ENCODE data around the gene LRRC36. TPM values are rescaled to one million over a fixed set of nuclear protein-coding genes. Genes with fewer than 3 reads are reported as not detected.

LRRC36 gene
- total and polyA plus RNA-seq, 5 donors from 2014 or later = not detected

DNA sequence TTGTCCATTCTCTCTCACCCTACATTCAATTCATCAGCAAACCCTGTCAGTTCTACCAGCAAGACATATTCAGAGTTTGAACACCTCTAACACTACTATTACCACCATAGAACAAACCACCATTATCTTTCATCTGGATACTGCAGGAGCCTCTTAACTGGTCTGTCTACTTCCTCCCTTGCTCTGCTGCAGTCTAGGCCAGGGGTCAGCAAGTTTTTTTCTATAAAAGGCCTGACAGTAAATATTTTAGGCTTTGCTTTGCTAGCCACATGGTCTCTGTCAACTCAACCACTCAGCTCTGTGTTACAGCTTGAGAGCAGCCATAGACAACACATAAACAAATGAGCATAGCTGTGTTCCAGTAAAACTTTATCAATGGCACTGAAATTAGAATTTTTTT lies 13.9 kb upstream of the LRRC36 start:
- ATAC-seq (ENCODE audit: low read depth in 2 of 2) (no peak), DNase-seq (no peak)
- H3K27ac ChIP-seq (ENCODE audit: insufficient read depth, low read length, poor library complexity, severe bottlenecking) = no peak overlapping the region
- H3K27me3 ChIP-seq (ENCODE audit: control insufficient read depth, insufficient read depth, low read length) = no peaks in the 10 kb centered on the region
- peak overlapping the region in 1 of 3 donors; percentile 32 for H3K27ac Mint-ChIP-seq
- H3K27me3 Mint-ChIP-seq = peaks cover 4% of the 10 kb centered on the region
- no peaks in the 10 kb centered on the region for H3K9me3 ChIP-seq (ENCODE audit: control insufficient read depth in 2 of 2, low read length in 2 of 2)
- H3K36me3 Mint-ChIP-seq = no peaks in the 10 kb centered on the region
- no peak overlapping the region for H3K4me3 ChIP-seq (ENCODE audit: low read depth, low read length)
- H3K4me3 Mint-ChIP-seq = no peak overlapping the region
- no peaks in the 10 kb centered on the region for H3K36me3 ChIP-seq (ENCODE audit: control insufficient read depth, insufficient read depth, low read length)
- peaks cover 0 to 13% (median 3%) of the 10 kb centered on the region in 4 donors for H3K4me1 Mint-ChIP-seq
- H3K9me3 Mint-ChIP-seq = peaks cover 0 to 2% (median 0%) of the 10 kb centered on the region in 7 donors
- H3K4me1 ChIP-seq (ENCODE audit: control insufficient read depth, insufficient read depth, low read length, poor library complexity, severe bottlenecking) = no peaks in the 10 kb centered on the region

DNA sequence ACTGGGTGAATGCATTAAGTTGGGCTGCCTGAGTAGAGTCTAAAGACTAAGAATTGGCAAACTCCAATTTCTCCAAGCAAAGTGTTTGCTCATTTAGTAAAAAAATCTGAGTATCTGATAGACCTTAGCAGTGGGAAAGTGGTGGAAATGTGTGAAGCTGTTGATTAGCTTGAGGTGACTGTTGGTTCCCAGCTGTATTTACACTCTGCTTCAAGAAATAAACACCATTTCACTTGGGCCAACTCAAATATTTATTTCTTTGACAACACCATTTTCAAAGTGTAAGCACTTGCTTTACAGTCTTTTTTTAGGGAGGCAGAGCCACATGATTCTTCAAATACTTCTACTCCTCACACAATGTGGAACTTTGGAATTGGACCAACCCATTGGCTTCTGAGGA lies 8.8 kb upstream of the LRRC36 start:
- Mint-ChIP-seq H3K4me1 (no peaks in the 10 kb centered on the region), H3K4me3 (no peak overlapping the region), H3K9me3 (no peaks in the 10 kb centered on the region), H3K27ac (no peak overlapping the region), H3K27me3 (peaks cover 38% of the 10 kb centered on the region), H3K36me3 (no peaks in the 10 kb centered on the region)
- no peaks in the 10 kb centered on the region for H3K36me3 ChIP-seq (ENCODE audit: control insufficient read depth, insufficient read depth, low read length)
- H3K4me3 ChIP-seq (ENCODE audit: low read depth, low read length) = no peak overlapping the region
- no peaks in the 10 kb centered on the region for H3K9me3 ChIP-seq (ENCODE audit: control insufficient read depth in 2 of 2, low read length in 2 of 2)
- DNase-seq (no peak), ATAC-seq (ENCODE audit: low read depth in 2 of 2) (no peak)
- H3K27me3 ChIP-seq (ENCODE audit: control insufficient read depth, insufficient read depth, low read length) = peaks cover 8% of the 10 kb centered on the region
- no peak overlapping the region for H3K27ac ChIP-seq (ENCODE audit: insufficient read depth, low read length, poor library complexity, severe bottlenecking)
- no peaks in the 10 kb centered on the region for H3K4me1 ChIP-seq (ENCODE audit: control insufficient read depth, insufficient read depth, low read length, poor library complexity, severe bottlenecking)

DNA sequence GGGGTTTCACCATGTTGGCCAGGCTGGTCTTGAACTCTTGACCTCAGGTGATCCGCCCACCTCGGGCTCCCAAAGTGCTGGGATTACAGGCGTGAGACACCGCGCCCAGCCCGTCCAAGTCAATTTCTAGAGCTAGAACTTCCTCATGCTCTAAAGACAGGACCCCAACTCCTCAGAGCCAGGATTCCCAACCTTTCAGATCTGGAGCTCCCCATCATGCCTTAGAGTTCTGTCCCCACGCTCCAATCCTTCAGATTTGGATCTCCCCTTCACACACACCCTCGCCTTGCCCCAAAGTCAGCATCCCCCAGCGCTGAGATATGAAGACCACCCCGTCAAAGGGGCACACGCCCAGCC lies 522 bp upstream of the LRRC36 start:
- Histone ChIP-seq H3K4me3 (ENCODE audit: low read depth, low read length) (no peak overlapping the region), H3K27ac (ENCODE audit: insufficient read depth, low read length, poor library complexity, severe bottlenecking) (no peak overlapping the region), H3K36me3 (ENCODE audit: control insufficient read depth, insufficient read depth, low read length) (no peaks in the 10 kb centered on the region), H3K4me1 (ENCODE audit: control insufficient read depth, insufficient read depth, low read length, poor library complexity, severe bottlenecking) (peaks cover 8% of the 10 kb centered on the region), H3K27me3 (ENCODE audit: control insufficient read depth, insufficient read depth, low read length) (peaks cover 23% of the 10 kb centered on the region), H3K9me3 (ENCODE audit: control insufficient read depth in 2 of 2, low read length in 2 of 2) (no peaks in the 10 kb centered on the region)
- peaks cover 77% of the 10 kb centered on the region for H3K27me3 Mint-ChIP-seq
- no peak for ATAC-seq (ENCODE audit: low read depth in 2 of 2)
- H3K4me1 Mint-ChIP-seq = peaks cover 5 to 9% (median 6%) of the 10 kb centered on the region in 4 donors
- no peak for DNase-seq
- no peaks in the 10 kb centered on the region for H3K36me3 Mint-ChIP-seq
- H3K4me3 Mint-ChIP-seq = peak overlapping the region in 3 of 4 donors; percentile 22 to 73 (median 59)
- peaks cover 0 to 3% (median 0%) of the 10 kb centered on the region in 7 donors for H3K9me3 Mint-ChIP-seq
- peak overlapping the region in 2 of 3 donors; percentile 60 to 67 for H3K27ac Mint-ChIP-seq

DNA sequence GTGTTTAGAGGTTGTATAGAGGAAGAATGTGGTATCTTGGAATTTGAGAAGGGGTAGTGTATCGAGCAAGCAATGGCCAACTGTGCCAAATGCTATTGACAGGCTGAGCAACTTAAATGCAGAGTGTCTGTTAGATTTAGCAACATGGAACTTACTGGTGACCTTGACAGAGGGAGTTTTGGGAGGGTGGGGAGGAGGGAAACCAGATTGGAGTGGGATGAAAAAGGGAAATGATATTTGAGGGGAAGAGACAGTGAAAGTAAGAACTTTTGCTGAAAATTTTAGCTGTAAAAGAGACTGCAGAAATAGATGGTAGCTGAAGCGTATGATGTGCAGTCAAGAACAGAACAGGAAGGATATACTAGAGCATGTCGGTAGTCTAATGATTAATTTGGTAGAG lies 1.1 kb downstream of the LRRC36 start:
- H3K36me3 Mint-ChIP-seq = no peaks in the 10 kb centered on the region
- peaks cover 0 to 3% (median 0%) of the 10 kb centered on the region in 7 donors for H3K9me3 Mint-ChIP-seq
- H3K27me3 Mint-ChIP-seq = peaks cover 70% of the 10 kb centered on the region

DNA sequence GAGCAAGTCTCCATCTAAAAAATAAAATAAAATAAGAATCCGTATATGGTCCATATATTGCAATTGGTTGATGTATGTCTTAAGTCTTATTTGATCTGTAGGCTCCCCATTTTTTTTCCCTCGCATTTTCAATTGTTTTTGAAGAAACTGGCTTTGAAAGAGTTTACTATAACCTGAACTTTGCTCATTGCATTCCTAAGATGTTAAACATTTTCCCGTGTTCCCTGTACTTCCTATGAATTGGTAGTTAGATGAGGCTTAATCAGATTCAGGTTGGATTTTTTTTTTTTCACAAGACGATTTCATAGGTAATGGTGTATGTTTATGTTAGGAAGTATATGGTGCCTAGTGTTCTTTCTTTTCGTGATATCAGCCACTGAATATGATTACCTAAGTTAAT lies 3.3 kb downstream of the LRRC36 start:
- DNase-seq = no peak
- ATAC-seq (ENCODE audit: low read depth in 2 of 2) = no peak
- no peaks in the 10 kb centered on the region for H3K36me3 ChIP-seq (ENCODE audit: control insufficient read depth, insufficient read depth, low read length)
- peaks cover 0 to 9% (median 4%) of the 10 kb centered on the region in 4 donors for H3K4me1 Mint-ChIP-seq
- no peak overlapping the region for H3K27ac ChIP-seq (ENCODE audit: insufficient read depth, low read length, poor library complexity, severe bottlenecking)
- peaks cover 8% of the 10 kb centered on the region for H3K4me1 ChIP-seq (ENCODE audit: control insufficient read depth, insufficient read depth, low read length, poor library complexity, severe bottlenecking)
- H3K9me3 Mint-ChIP-seq = peaks cover 0 to 11% (median 0%) of the 10 kb centered on the region in 7 donors
- H3K9me3 ChIP-seq (ENCODE audit: control insufficient read depth in 2 of 2, low read length in 2 of 2) = no peaks in the 10 kb centered on the region
- H3K27ac Mint-ChIP-seq = no peak overlapping the region
- H3K4me3 Mint-ChIP-seq = no peak overlapping the region
- H3K4me3 ChIP-seq (ENCODE audit: low read depth, low read length) = no peak overlapping the region
- no peaks in the 10 kb centered on the region for H3K36me3 Mint-ChIP-seq
- peaks cover 7% of the 10 kb centered on the region for H3K27me3 ChIP-seq (ENCODE audit: control insufficient read depth, insufficient read depth, low read length)
- H3K27me3 Mint-ChIP-seq = peaks cover 57% of the 10 kb centered on the region

More for the DNA sequence above, 1.1 kb downstream of the LRRC36 start:
- H3K36me3 ChIP-seq (ENCODE audit: control insufficient read depth, insufficient read depth, low read length) = no peaks in the 10 kb centered on the region
- H3K27ac ChIP-seq (ENCODE audit: insufficient read depth, low read length, poor library complexity, severe bottlenecking) = no peak overlapping the region
- DNase-seq (no peak), ATAC-seq (ENCODE audit: low read depth in 2 of 2) (no peak)
- H3K4me3 ChIP-seq (ENCODE audit: low read depth, low read length) = no peak overlapping the region
- peaks cover 19% of the 10 kb centered on the region for H3K27me3 ChIP-seq (ENCODE audit: control insufficient read depth, insufficient read depth, low read length)
- Mint-ChIP-seq H3K4me3 (no peak overlapping the region), H3K27ac (peak overlapping the region in 1 of 3 donors; percentile 70), H3K4me1 (peaks cover 5 to 9% (median 6%) of the 10 kb centered on the region in 4 donors)
- peaks cover 8% of the 10 kb centered on the region for H3K4me1 ChIP-seq (ENCODE audit: control insufficient read depth, insufficient read depth, low read length, poor library complexity, severe bottlenecking)
- H3K9me3 ChIP-seq (ENCODE audit: control insufficient read depth in 2 of 2, low read length in 2 of 2) = no peaks in the 10 kb centered on the region

DNA sequence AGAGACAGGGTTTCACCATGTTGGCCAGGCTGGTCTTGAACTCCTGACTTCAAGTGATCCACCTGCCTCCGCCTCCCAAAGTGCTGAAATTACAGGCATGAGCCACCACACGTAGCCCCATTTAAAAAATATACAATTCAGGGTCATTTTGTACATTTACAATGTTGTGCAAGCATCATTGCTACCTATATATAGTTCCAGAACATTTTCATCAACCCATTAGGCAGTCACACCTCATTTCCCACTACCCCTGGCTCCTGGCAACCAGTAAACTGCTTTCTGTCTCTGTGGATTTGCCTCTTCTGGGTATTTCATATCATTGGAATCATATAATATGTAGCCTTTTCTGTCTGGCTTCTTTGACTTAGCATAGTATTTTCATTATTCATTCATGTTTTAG lies 6.7 kb downstream of the LRRC36 start:
- H3K9me3 Mint-ChIP-seq = peaks cover 0 to 15% (median 2%) of the 10 kb centered on the region in 7 donors
- no peak overlapping the region for H3K27ac Mint-ChIP-seq
- H3K4me3 ChIP-seq (ENCODE audit: low read depth, low read length) = no peak overlapping the region
- no peak overlapping the region for H3K4me3 Mint-ChIP-seq
- no peaks in the 10 kb centered on the region for H3K27me3 ChIP-seq (ENCODE audit: control insufficient read depth, insufficient read depth, low read length)
- ATAC-seq (ENCODE audit: low read depth in 2 of 2) (no peak), DNase-seq (no peak)
- no peaks in the 10 kb centered on the region for H3K4me1 ChIP-seq (ENCODE audit: control insufficient read depth, insufficient read depth, low read length, poor library complexity, severe bottlenecking)
- peaks cover 42% of the 10 kb centered on the region for H3K27me3 Mint-ChIP-seq
- H3K36me3 ChIP-seq (ENCODE audit: control insufficient read depth, insufficient read depth, low read length) = no peaks in the 10 kb centered on the region
- no peaks in the 10 kb centered on the region for H3K36me3 Mint-ChIP-seq
- no peaks in the 10 kb centered on the region for H3K9me3 ChIP-seq (ENCODE audit: control insufficient read depth in 2 of 2, low read length in 2 of 2)
- no peaks in the 10 kb centered on the region for H3K4me1 Mint-ChIP-seq
- no peak overlapping the region for H3K27ac ChIP-seq (ENCODE audit: insufficient read depth, low read length, poor library complexity, severe bottlenecking)

DNA sequence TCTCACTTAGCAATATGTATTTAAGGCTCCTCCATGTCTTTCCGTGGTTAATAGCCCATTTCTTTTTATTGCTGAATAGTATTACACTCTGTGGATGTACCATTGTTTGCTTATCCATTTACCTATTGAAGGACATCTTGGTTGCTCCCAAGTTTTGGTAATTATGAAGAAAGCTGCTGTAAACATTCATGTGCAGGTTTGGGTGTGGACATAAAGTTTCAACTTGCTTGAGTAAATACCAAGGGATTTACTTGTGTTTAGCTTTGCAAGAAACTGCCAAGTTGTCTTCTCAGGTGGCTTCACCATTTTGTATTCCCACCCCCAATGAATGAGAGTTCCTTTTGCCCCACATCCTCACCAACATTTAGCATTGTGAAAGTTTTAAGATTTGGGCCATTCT lies 9.5 kb downstream of the LRRC36 start:
- no peak overlapping the region for H3K4me3 ChIP-seq (ENCODE audit: low read depth, low read length)
- Mint-ChIP-seq H3K4me1 (no peaks in the 10 kb centered on the region), H3K9me3 (peaks cover 0 to 15% (median 2%) of the 10 kb centered on the region in 7 donors), H3K36me3 (no peaks in the 10 kb centered on the region), H3K4me3 (peak overlapping the region in 1 of 4 donors; percentile 62), H3K27me3 (peaks cover 29% of the 10 kb centered on the region), H3K27ac (no peak overlapping the region)
- H3K36me3 ChIP-seq (ENCODE audit: control insufficient read depth, insufficient read depth, low read length) = no peaks in the 10 kb centered on the region
- H3K27me3 ChIP-seq (ENCODE audit: control insufficient read depth, insufficient read depth, low read length) = peaks cover 7% of the 10 kb centered on the region
- H3K9me3 ChIP-seq (ENCODE audit: control insufficient read depth in 2 of 2, low read length in 2 of 2) = no peaks in the 10 kb centered on the region
- no peak overlapping the region for H3K27ac ChIP-seq (ENCODE audit: insufficient read depth, low read length, poor library complexity, severe bottlenecking)
- no peaks in the 10 kb centered on the region for H3K4me1 ChIP-seq (ENCODE audit: control insufficient read depth, insufficient read depth, low read length, poor library complexity, severe bottlenecking)
- no peak for DNase-seq
- no peak for ATAC-seq (ENCODE audit: low read depth in 2 of 2)

DNA sequence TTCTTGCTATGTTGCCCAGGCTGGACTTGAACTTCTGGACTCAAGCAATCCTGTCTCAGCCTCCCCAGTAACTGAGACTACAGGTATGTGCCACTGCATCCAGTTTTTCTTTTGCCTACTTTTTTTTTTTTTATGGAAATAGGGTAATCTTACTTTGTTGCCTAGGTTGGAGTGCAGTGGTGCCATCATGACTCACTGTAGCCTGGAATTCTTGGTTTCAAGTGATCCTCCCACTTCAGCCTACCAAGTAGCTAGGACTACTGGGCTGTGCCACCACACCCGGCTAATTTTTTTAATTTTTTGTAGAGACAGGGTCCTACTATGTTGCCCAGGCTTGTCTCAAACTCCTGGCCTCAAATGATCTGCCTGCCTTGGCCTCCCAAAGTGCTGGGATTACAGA lies 10.0 kb downstream of the LRRC36 start:
- H3K27ac ChIP-seq (ENCODE audit: insufficient read depth, low read length, poor library complexity, severe bottlenecking) = no peak overlapping the region
- H3K27ac Mint-ChIP-seq = no peak overlapping the region
- H3K27me3 Mint-ChIP-seq = peaks cover 28% of the 10 kb centered on the region
- H3K27me3 ChIP-seq (ENCODE audit: control insufficient read depth, insufficient read depth, low read length) = peaks cover 9% of the 10 kb centered on the region
- H3K4me3 Mint-ChIP-seq = peak overlapping the region in 1 of 4 donors; percentile 62
- ATAC-seq (ENCODE audit: low read depth in 2 of 2) (no peak), DNase-seq (no peak)
- H3K4me1 Mint-ChIP-seq = no peaks in the 10 kb centered on the region
- H3K36me3 Mint-ChIP-seq = no peaks in the 10 kb centered on the region
- no peaks in the 10 kb centered on the region for H3K36me3 ChIP-seq (ENCODE audit: control insufficient read depth, insufficient read depth, low read length)
- H3K4me1 ChIP-seq (ENCODE audit: control insufficient read depth, insufficient read depth, low read length, poor library complexity, severe bottlenecking) = no peaks in the 10 kb centered on the region
- no peak overlapping the region for H3K4me3 ChIP-seq (ENCODE audit: low read depth, low read length)
- peaks cover 0 to 15% (median 2%) of the 10 kb centered on the region in 7 donors for H3K9me3 Mint-ChIP-seq
- H3K9me3 ChIP-seq (ENCODE audit: control insufficient read depth in 2 of 2, low read length in 2 of 2) = no peaks in the 10 kb centered on the region
